Uterus (tissue), 4 donors: ENCODE data around the gene ZSCAN5B. TPM values are rescaled to one million over a fixed set of nuclear protein-coding genes. Genes with fewer than 3 reads are reported as not detected.

Source experiments
- DNase-seq, 2 donors: peaks; one replicate each; pipeline ENCODE4 v3.0.0-alpha.2; 2019 to 2020
- H3K27ac ChIP-seq, 2 donors: fragments of 200-600 bp; sonication (generic); 1 replicate in 1 of 2; 2 replicates in 1 of 2; pipeline ENCODE4 v1.5.1; 2016 to 2018
- H3K27me3 ChIP-seq, 2 donors: fragments of 200-600 bp; sonication (generic); one replicate each; pipeline ENCODE4 v1.5.1; 2018 to 2019; ENCODE audit warnings: control low read depth in 1 of 2
- H3K36me3 ChIP-seq, 2 donors: fragments of 200-600 bp; sonication (generic); one replicate each; pipeline ENCODE4 v1.5.1; 2019; ENCODE audit warnings: control low read depth in 1 of 2
- H3K4me1 ChIP-seq, 2 donors: fragments of 200-600 bp; sonication (generic); one replicate each; pipeline ENCODE4 v1.5.1; 2018 to 2019; ENCODE audit warnings: control low read depth in 1 of 2
- H3K4me3 ChIP-seq, 2 donors: fragments of 200-600 bp; sonication (generic); 1 replicate in 1 of 2; 2 replicates in 1 of 2; pipeline ENCODE4 v1.5.1; 2018 to 2019; ENCODE audit warnings: mild to moderate bottlenecking in 1 of 2
- H3K9me3 ChIP-seq, 2 donors: fragments of 200-600 bp; sonication (generic); one replicate each; pipeline ENCODE4 v1.5.1; 2019; ENCODE audit warnings: control low read depth in 1 of 2
- CTCF ChIP-seq, 4 experiments: fragments of 200-600 bp in 2 of 4; fragments of 450-650 bp in 2 of 4; sonication (generic) in 2 of 4; IDR thresholded peaks; one replicate each; pipeline ENCODE4 v1.5.1; 2016 to 2019; ENCODE audit warnings: antibody characterized with exemption in 4 of 4, mild to moderate bottlenecking in 2 of 4, moderate library complexity in 1 of 4
- POLR2A ChIP-seq, 2 donors: fragments of 450-650 bp; IDR thresholded peaks; one replicate each; pipeline ENCODE4 v1.6.1; 2016; ENCODE audit warnings: antibody characterized with exemption in 2 of 2, mild to moderate bottlenecking in 1 of 2, moderate library complexity in 1 of 2
- intact Hi-C: fragments of 100-400 bp; cut with DNase I; formaldehyde crosslinking; loops from one replicate; pipeline ENCODE4 v1.15.1; 2023; ENCODE audit warnings: low total_unique reads
- total RNA-seq, 4 donors: library from RNA; depleted of rRNA in 3 of 4; stranded (reverse); fragments of >200 nt in 3 of 4; gene quantifications; one replicate each; pipeline versions ENCODE4 v1.1.0 to v1.2.4, GENCODE V29; 2014 to 2023
- donor health status: DM: yes; HTN: yes; CAD: no.

ZSCAN5B gene
- total RNA-seq, 4 donors from 2014 or later, result not detected

- DNase-seq, result no peak
- Histone ChIP-seq H3K27ac (no peak overlapping the region), H3K4me3 (no peak overlapping the region), H3K27me3 (no peaks in the 10 kb centered on the region), H3K36me3 (no peaks in the 10 kb centered on the region), H3K4me1 (no peaks in the 10 kb centered on the region), H3K9me3 (no peaks in the 10 kb centered on the region)
- TF ChIP-seq POLR2A (IDR thresholded peaks at IDR 0.05) (no peak), CTCF (IDR thresholded peaks at IDR 0.05) (no peak)
- intact Hi-C loops, result no loop called here
These were observed 36.0 kb downstream of the ZSCAN5B start for GRCh38 chr19:56161534-56161933.

GRCh38 chr19:56159622-56160271 lies 37.8 kb downstream of the ZSCAN5B start:
- no peak for TF ChIP-seq POLR2A (IDR thresholded peaks at IDR 0.05)
- no peak for TF ChIP-seq CTCF (IDR thresholded peaks at IDR 0.05)
- H3K27me3 ChIP-seq, result no peaks in the 10 kb centered on the region
- H3K4me3 ChIP-seq, result no peak overlapping the region
- no peak for DNase-seq
- H3K9me3 ChIP-seq, result no peaks in the 10 kb centered on the region
- H3K36me3 ChIP-seq, result no peaks in the 10 kb centered on the region
- intact Hi-C loops, result no loop called here
- no peak overlapping the region for H3K27ac ChIP-seq
- H3K4me1 ChIP-seq, result no peaks in the 10 kb centered on the region

- Histone ChIP-seq H3K27ac (no peak overlapping the region), H3K9me3 (no peaks in the 10 kb centered on the region), H3K4me1 (no peaks in the 10 kb centered on the region), H3K27me3 (no peaks in the 10 kb centered on the region), H3K36me3 (no peaks in the 10 kb centered on the region), H3K4me3 (no peak overlapping the region)
- no peak for DNase-seq
- TF ChIP-seq POLR2A (IDR thresholded peaks at IDR 0.05) (no peak), CTCF (IDR thresholded peaks at IDR 0.05) (no peak)
- intact Hi-C loops, result no loop called here
These were observed 38.5 kb downstream of the ZSCAN5B start for GRCh38 chr19:56159009-56159559.

GRCh38 chr19:56158170-56158757 lies 39.3 kb downstream of the ZSCAN5B start:
- no peak for DNase-seq
- no peak overlapping the region for H3K4me3 ChIP-seq
- intact Hi-C loops, result no loop called here
- H3K9me3 ChIP-seq, result no peaks in the 10 kb centered on the region
- TF ChIP-seq CTCF (IDR thresholded peaks at IDR 0.05) (no peak), POLR2A (IDR thresholded peaks at IDR 0.05) (no peak)
- H3K27ac ChIP-seq, result no peak overlapping the region
- no peaks in the 10 kb centered on the region for H3K4me1 ChIP-seq
- H3K27me3 ChIP-seq, result no peaks in the 10 kb centered on the region
- no peaks in the 10 kb centered on the region for H3K36me3 ChIP-seq

- Histone ChIP-seq H3K4me1 (no peaks in the 10 kb centered on the region), H3K9me3 (no peaks in the 10 kb centered on the region), H3K36me3 (no peaks in the 10 kb centered on the region), H3K27me3 (no peaks in the 10 kb centered on the region), H3K27ac (peak overlapping the region in 1 of 2 donors; percentile 36), H3K4me3 (no peak overlapping the region)
- TF ChIP-seq CTCF (IDR thresholded peaks at IDR 0.05), result no peak
- intact Hi-C loops, result no loop called here
- no peak for DNase-seq
These were observed 40.8 kb downstream of the ZSCAN5B start for GRCh38 chr19:56156768-56157167.
